ENCODE measurements around the gene ASCC1. TPM values are rescaled to one million over a fixed set of nuclear protein-coding genes. Genes with fewer than 3 reads are reported as not detected.

ASCC1 gene
- total and polyA plus RNA-seq, 2 of the 13 experiments (the other 11 are each of a cell fraction or from before 2014, with no cell fraction given) = 21.6 to 30.1 TPM

GRCh38 chr10:72260239-72260975 lies 44.3 kb upstream of the ASCC1 start (continued):
- TF ChIP-seq ZNF567 (CRISPR knock-in tag; IDR thresholded peaks at IDR 0.05; ENCODE audit: borderline replicate concordance) (0 out of 2 replicates have a peak, but pooled peaks have one; percentile 83), ISL2 (CRISPR knock-in tag; IDR thresholded peaks at IDR 0.05) (no peak), MXD1 (CRISPR knock-in tag; IDR thresholded peaks at IDR 0.05) (no peak), GATAD2A (CRISPR knock-in tag; IDR thresholded peaks at IDR 0.05) (peak; percentile 67), KDM2A (CRISPR knock-in tag; IDR thresholded peaks at IDR 0.05; ENCODE audit: borderline replicate concordance, low read depth) (peak; percentile 75), ZEB1 (IDR thresholded peaks at IDR 0.05; ENCODE audit: insufficient replicate concordance, low read depth) (no peak), ZNF142 (CRISPR knock-in tag; IDR thresholded peaks at IDR 0.05) (no peak), MEIS1 (CRISPR knock-in tag; IDR thresholded peaks at IDR 0.05; ENCODE audit: borderline replicate concordance) (peak; percentile 29; the same call in 1 of the 2 replicates), CREB3 (CRISPR knock-in tag; IDR thresholded peaks at IDR 0.05) (no peak), SKI (IDR thresholded peaks at IDR 0.05; ENCODE audit: partially characterized antibody) (peak; percentile 16), HOXA5 (CRISPR knock-in tag; IDR thresholded peaks at IDR 0.05) (peak; percentile 21; the same call in 1 of the 2 replicates), SOX6 (IDR thresholded peaks at IDR 0.05) (no peak), SOX6 (CRISPR knock-in tag; IDR thresholded peaks at IDR 0.05) (peak; percentile 67; the same call in 1 of the 2 replicates), IKZF4 (CRISPR knock-in tag; IDR thresholded peaks at IDR 0.05; ENCODE audit: borderline replicate concordance, low read depth, not compliant biosample characterization) (peak; percentile 9), ZBTB33 (CRISPR knock-in tag; IDR thresholded peaks at IDR 0.05) (no peak; the same call in 1 of the 2 replicates)

Measured in HepG2 (cell line).